Liver (tissue), 3 donors: ENCODE results near the gene PPFIBP1.

Experiments used
- ATF3 ChIP-seq: IDR thresholded peaks from 2 replicates; pipeline ENCODE4 v1.6.1; 2016; ENCODE audit warnings: antibody characterized with exemption
- FOXA2 ChIP-seq: IDR thresholded peaks from 2 replicates; pipeline ENCODE4 v1.6.1; 2016; ENCODE audit warnings: antibody characterized with exemption
- GABPA ChIP-seq, 2 donors: IDR thresholded peaks in 1 of 2; conservative IDR thresholded peaks in 1 of 2; 2 replicates each; pipeline ENCODE4 v1.6.1; 2016; ENCODE audit warnings: antibody characterized with exemption in 2 of 2, mild to moderate bottlenecking in 1 of 2, moderate library complexity in 1 of 2
- JUND ChIP-seq, 2 donors: IDR thresholded peaks; 2 replicates each; pipeline ENCODE4 v1.6.1; 2016; ENCODE audit warnings: antibody characterized with exemption in 2 of 2
- NR2F2 ChIP-seq: IDR thresholded peaks from 2 replicates; pipeline ENCODE4 v1.6.1; 2016; ENCODE audit warnings: antibody characterized with exemption
- RXRA ChIP-seq, 2 donors: IDR thresholded peaks; 2 replicates each; pipeline ENCODE4 v1.6.1; 2017 to 2018; ENCODE audit warnings: antibody characterized with exemption in 2 of 2, mild to moderate bottlenecking in 1 of 2
- SP1 ChIP-seq: IDR thresholded peaks from 2 replicates; pipeline ENCODE4 v1.6.1; 2018; ENCODE audit warnings: antibody characterized with exemption, mild to moderate bottlenecking
- TAF1 ChIP-seq: conservative IDR thresholded peaks from 2 replicates; pipeline ENCODE4 v1.6.1; 2016; ENCODE audit warnings: antibody characterized with exemption, mild to moderate bottlenecking
- YY1 ChIP-seq: IDR thresholded peaks from 2 replicates; pipeline ENCODE4 v1.6.1; 2016; ENCODE audit warnings: antibody characterized with exemption, mild to moderate bottlenecking
- ZBTB33 ChIP-seq: IDR thresholded peaks from 2 replicates; pipeline ENCODE4 v1.6.1; 2016; ENCODE audit warnings: antibody characterized with exemption
- TF ChIP-seq, protein P1 (sequence below): fragments of 150-350 bp; IDR thresholded peaks from 2 replicates; pipeline ENCODE4 v1.5.1; 2017; ENCODE audit warnings: improper control_type of control experiment, low read depth, low read length; ENCODE audit not compliant: missing input control
- donor health status: healthy.
- donor health status: healthy.

DNA sequence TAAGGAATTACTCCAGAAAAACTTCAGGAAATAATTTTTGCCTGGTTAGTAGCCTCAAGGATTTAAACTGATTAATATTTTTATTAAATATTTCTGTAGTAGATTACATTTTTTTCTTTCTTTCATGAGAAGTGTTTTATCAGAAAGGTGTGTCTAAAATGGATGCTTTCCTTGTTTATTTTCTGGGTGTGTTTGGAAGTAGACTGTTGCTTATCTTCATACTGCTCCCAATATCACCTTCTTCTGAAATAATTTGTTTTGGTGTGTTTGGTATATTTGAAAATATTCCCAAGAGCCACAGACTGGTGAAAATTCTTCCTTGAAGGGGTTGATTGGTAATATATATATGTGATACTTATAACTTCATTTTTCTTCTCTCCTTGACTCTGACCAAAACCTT is 162.1 kb downstream of the PPFIBP1 start:
- TF ChIP-seq JUND (IDR thresholded peaks at IDR 0.05) (no peak), TAF1 (no peak), SP1 (no peak), RXRA (IDR thresholded peaks at IDR 0.05) (no peak), YY1 (no peak), GABPA (IDR thresholded peaks at IDR 0.05 in 1 of 2, conservative IDR thresholded peaks at IDR 0.05 in 1 of 2) (no peak), FOXA2 (no peak), NR2F2 (no peak), ATF3 (no peak), ZBTB33 (no peak)
- TF ChIP-seq, protein P1, sequence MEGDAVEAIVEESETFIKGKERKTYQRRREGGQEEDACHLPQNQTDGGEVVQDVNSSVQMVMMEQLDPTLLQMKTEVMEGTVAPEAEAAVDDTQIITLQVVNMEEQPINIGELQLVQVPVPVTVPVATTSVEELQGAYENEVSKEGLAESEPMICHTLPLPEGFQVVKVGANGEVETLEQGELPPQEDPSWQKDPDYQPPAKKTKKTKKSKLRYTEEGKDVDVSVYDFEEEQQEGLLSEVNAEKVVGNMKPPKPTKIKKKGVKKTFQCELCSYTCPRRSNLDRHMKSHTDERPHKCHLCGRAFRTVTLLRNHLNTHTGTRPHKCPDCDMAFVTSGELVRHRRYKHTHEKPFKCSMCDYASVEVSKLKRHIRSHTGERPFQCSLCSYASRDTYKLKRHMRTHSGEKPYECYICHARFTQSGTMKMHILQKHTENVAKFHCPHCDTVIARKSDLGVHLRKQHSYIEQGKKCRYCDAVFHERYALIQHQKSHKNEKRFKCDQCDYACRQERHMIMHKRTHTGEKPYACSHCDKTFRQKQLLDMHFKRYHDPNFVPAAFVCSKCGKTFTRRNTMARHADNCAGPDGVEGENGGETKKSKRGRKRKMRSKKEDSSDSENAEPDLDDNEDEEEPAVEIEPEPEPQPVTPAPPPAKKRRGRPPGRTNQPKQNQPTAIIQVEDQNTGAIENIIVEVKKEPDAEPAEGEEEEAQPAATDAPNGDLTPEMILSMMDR = no peak
